OCI-LY1 (cell line): ENCODE measurements around the gene COPA.

Experiments used
- H2AFZ ChIP-seq: fragments of 200-600 bp; sonication (generic), shearing (Covaris generic); 2 replicates; pipeline ENCODE4 v1.6.0; 2014; ENCODE audit warnings: antibody characterized with exemption, mild to moderate bottlenecking, low read length
- H3F3A ChIP-seq: fragments of 200-600 bp; sonication (generic), shearing (Covaris generic); 2 replicates; pipeline ENCODE4 v1.6.0; 2014; ENCODE audit warnings: mild to moderate bottlenecking, antibody characterized with exemption, low read length, moderate library complexity; ENCODE audit not compliant: insufficient read depth
- H3K27ac ChIP-seq: fragments of 200-600 bp; sonication (generic); 2 replicates; pipeline ENCODE4 v1.5.1; 2014; ENCODE audit warnings: low read length, mixed run types, mild to moderate bottlenecking, low read depth; ENCODE audit not compliant: poor library complexity, severe bottlenecking
- H3K27me3 ChIP-seq: fragments of 200-600 bp; sonication (generic); 2 replicates; pipeline ENCODE4 v1.6.0; 2014; ENCODE audit warnings: antibody characterized with exemption, mild to moderate bottlenecking, low read length, moderate library complexity; ENCODE audit not compliant: insufficient read depth
- H3K36me3 ChIP-seq: fragments of 200-600 bp; sonication (generic); 2 replicates; pipeline ENCODE4 v1.6.1; 2014; ENCODE audit warnings: mild to moderate bottlenecking, antibody characterized with exemption, low read length, moderate library complexity, mixed read lengths; ENCODE audit not compliant: insufficient read depth
- H3K4me1 ChIP-seq: fragments of 200-600 bp; sonication (generic); 2 replicates; pipeline ENCODE4 v1.5.1; 2014; ENCODE audit warnings: mild to moderate bottlenecking, low read length, moderate library complexity; ENCODE audit not compliant: insufficient read depth, severe bottlenecking
- H3K4me2 ChIP-seq: fragments of 200-600 bp; sonication (generic), shearing (Covaris generic); 2 replicates; pipeline ENCODE4 v1.6.1; 2014; ENCODE audit warnings: low read length
- H3K4me3 ChIP-seq: fragments of 200-600 bp; sonication (generic); 2 replicates; pipeline ENCODE4 v1.5.1; 2014; ENCODE audit warnings: low read length, low read depth, mild to moderate bottlenecking, mixed read lengths; ENCODE audit not compliant: poor library complexity, severe bottlenecking
- H3K79me2 ChIP-seq: fragments of 200-600 bp; shearing (Covaris generic); 2 replicates; pipeline ENCODE4 v1.6.1; 2016; ENCODE audit warnings: mixed run types, low read length, mixed read lengths; ENCODE audit not compliant: insufficient read depth
- H3K9ac ChIP-seq: fragments of 200-600 bp; sonication (generic), shearing (Covaris generic); 2 replicates; pipeline ENCODE4 v1.6.1; 2014; ENCODE audit warnings: mild to moderate bottlenecking, low read length, mixed read lengths
- H3K9me2 ChIP-seq: fragments of 200-600 bp; sonication (generic), shearing (Covaris generic); 2 replicates; pipeline ENCODE4 v1.6.1; 2014; ENCODE audit warnings: low read depth, mild to moderate bottlenecking, low read length, mixed read lengths
- H3K9me3 ChIP-seq: fragments of 200-600 bp; shearing (Covaris generic); 2 replicates; pipeline ENCODE4 v1.6.1; 2014; ENCODE audit warnings: low read length, mixed read lengths
- H4K20me1 ChIP-seq: fragments of 200-600 bp; sonication (generic), shearing (Covaris generic); 2 replicates; pipeline ENCODE4 v1.6.0; 2016; ENCODE audit warnings: mild to moderate bottlenecking, low read length; ENCODE audit not compliant: insufficient read depth
- EZH2 ChIP-seq: fragments of 200-600 bp; sonication (generic), shearing (Covaris generic); IDR thresholded peaks from 2 replicates; pipeline ENCODE4 v1.8.0; 2017; ENCODE audit warnings: borderline replicate concordance, mixed run types, mild to moderate bottlenecking, antibody characterized with exemption, low read length, moderate library complexity, mixed read lengths
- TF ChIP-seq, protein P1 (sequence below): fragments of 200-600 bp; sonication (generic), shearing (Covaris generic); IDR thresholded peaks from 2 replicates; pipeline ENCODE4 v1.5.1; 2017; ENCODE audit warnings: mild to moderate bottlenecking, antibody characterized with exemption, low read length, moderate library complexity, mixed read lengths

Gene COPA

DNA sequence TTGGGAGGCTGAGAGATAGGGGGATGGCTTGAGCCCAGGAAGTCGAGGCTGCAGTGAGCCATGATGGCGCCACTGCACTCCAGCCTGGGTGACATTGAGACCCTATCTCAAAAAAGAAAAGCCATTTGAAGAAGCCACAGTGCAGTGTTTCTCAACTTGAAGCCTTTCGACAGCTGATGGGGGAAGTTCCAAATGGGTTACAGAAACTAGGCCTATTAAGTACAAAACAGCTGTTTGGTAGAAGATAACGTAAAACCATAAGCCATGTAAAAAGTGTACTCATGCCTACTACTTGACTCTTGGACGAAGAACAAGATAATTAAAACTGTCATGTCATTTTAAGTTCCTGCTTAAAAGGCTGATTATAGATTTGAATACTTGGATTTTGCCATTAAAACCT is 16.6 kb downstream of the COPA start:
- Histone ChIP-seq H2AFZ (no peak overlapping the region), H3K9me2 (no peaks in the 10 kb centered on the region), H3K4me2 (no peak overlapping the region), H3K9me3 (no peaks in the 10 kb centered on the region), H3K4me1 (no peaks in the 10 kb centered on the region), H3K9ac (no peak overlapping the region), H3K27ac (no peak overlapping the region), H3K36me3 (peaks cover 95% of the 10 kb centered on the region), H3F3A (0 out of 2 replicates have a peak, but pooled peaks cover 3% of the 10 kb centered on the region), H3K4me3 (no peak overlapping the region), H3K27me3 (no peaks in the 10 kb centered on the region), H4K20me1 (no peaks in the 10 kb centered on the region), H3K79me2 (no peaks in the 10 kb centered on the region)
- no peak for TF ChIP-seq EZH2
- TF ChIP-seq, protein P1, sequence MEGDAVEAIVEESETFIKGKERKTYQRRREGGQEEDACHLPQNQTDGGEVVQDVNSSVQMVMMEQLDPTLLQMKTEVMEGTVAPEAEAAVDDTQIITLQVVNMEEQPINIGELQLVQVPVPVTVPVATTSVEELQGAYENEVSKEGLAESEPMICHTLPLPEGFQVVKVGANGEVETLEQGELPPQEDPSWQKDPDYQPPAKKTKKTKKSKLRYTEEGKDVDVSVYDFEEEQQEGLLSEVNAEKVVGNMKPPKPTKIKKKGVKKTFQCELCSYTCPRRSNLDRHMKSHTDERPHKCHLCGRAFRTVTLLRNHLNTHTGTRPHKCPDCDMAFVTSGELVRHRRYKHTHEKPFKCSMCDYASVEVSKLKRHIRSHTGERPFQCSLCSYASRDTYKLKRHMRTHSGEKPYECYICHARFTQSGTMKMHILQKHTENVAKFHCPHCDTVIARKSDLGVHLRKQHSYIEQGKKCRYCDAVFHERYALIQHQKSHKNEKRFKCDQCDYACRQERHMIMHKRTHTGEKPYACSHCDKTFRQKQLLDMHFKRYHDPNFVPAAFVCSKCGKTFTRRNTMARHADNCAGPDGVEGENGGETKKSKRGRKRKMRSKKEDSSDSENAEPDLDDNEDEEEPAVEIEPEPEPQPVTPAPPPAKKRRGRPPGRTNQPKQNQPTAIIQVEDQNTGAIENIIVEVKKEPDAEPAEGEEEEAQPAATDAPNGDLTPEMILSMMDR = no peak

DNA sequence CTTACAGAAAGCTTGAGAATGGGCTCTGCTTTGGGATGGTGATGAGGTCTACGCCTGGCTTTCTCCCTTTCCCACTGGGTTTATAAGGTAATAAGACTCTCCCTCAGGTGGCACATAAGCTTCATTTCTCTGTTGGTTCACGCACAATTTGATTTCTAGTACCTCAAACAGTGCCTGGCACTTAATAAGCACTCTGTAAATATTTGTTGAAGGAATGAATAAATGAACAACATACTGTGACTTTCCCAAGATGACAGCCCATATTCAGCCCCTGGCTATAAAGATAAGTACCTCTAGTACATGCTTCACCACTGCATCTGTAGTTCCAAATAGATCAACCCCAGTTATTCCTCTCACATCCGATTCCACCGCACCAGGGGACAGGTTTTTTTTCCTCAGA is 17.8 kb downstream of the COPA start:
- Histone ChIP-seq H3K9me2 (no peaks in the 10 kb centered on the region), H3F3A (0 out of 2 replicates have a peak, but pooled peaks cover 3% of the 10 kb centered on the region), H3K27me3 (no peaks in the 10 kb centered on the region), H3K27ac (no peak overlapping the region), H3K4me3 (no peak overlapping the region), H4K20me1 (no peaks in the 10 kb centered on the region), H3K4me1 (no peaks in the 10 kb centered on the region), H3K36me3 (peaks cover 95% of the 10 kb centered on the region), H3K4me2 (no peak overlapping the region), H2AFZ (no peak overlapping the region), H3K79me2 (0 out of 2 replicates have a peak, but pooled peaks cover 7% of the 10 kb centered on the region), H3K9me3 (no peaks in the 10 kb centered on the region), H3K9ac (no peak overlapping the region)
- TF ChIP-seq, protein P1 = no peak

DNA sequence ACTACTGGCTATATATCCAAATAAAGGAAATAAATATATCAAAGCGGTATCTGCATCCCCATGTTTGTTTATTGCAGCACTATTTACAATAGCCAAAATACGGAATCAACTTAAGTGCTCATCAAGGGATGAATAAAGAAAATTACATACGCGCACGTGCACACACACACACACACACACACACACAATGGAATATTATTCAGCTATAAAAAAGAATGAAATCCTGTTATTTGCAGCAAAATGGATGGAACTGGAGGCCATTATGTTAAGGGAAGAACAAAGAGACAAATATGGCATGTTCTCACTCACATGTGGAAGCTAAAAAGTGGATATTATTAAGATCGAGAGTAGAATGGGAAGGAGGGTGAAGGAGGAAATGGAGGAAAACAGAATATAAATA is 20.2 kb downstream of the COPA start:
- H3K4me2 ChIP-seq = no peak overlapping the region
- H3K9me3 ChIP-seq = no peaks in the 10 kb centered on the region
- H3K4me3 ChIP-seq = no peak overlapping the region
- 0 out of 2 replicates have a peak, but pooled peaks cover 14% of the 10 kb centered on the region for H3K79me2 ChIP-seq
- H2AFZ ChIP-seq = no peak overlapping the region
- H3K9ac ChIP-seq = no peak overlapping the region
- no peaks in the 10 kb centered on the region for H3K4me1 ChIP-seq
- no peaks in the 10 kb centered on the region for H3K27me3 ChIP-seq
- no peaks in the 10 kb centered on the region for H3F3A ChIP-seq
- H3K9me2 ChIP-seq = no peaks in the 10 kb centered on the region
- H4K20me1 ChIP-seq = no peaks in the 10 kb centered on the region
- no peak overlapping the region for H3K27ac ChIP-seq
- no peak for TF ChIP-seq EZH2
- TF ChIP-seq, protein P1 = no peak
- H3K36me3 ChIP-seq = peaks cover 93% of the 10 kb centered on the region
